GM21423 (cell line): ENCODE results near the gene CCR2.

Source experiments
- ATAC-seq: cut with Tn5 transposase; IDR thresholded peaks from one replicate; pipeline ENCODE4 v1.9.1; 2021; ENCODE audit warnings: mild to moderate bottlenecking, moderate library complexity; ENCODE audit not compliant: unreplicated experiment

CCR2 gene

DNA sequence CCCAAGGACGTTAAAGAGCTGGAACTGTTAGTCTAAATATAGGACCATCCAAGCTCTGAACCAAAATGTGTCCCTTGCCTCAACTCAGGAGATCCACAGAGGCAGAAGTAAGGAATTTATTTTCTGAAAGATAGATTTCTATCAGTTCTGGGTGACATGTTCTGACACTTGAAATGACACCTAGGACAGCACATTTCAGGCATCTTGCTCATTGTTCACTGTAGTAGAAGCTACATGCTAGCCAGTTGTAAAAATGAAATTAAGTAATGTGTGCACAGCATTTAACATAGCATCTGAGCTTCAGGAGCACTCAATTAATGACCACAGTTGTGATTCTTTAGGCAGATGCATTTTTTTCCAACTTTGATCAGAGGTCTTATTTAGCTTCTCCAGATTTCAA lies 567 bp downstream of the CCR2 start:
- no peak for ATAC-seq

- no peak for ATAC-seq
These were observed 1.1 kb downstream of the CCR2 start for GRCh38 chr3:46354984-46355383.

DNA sequence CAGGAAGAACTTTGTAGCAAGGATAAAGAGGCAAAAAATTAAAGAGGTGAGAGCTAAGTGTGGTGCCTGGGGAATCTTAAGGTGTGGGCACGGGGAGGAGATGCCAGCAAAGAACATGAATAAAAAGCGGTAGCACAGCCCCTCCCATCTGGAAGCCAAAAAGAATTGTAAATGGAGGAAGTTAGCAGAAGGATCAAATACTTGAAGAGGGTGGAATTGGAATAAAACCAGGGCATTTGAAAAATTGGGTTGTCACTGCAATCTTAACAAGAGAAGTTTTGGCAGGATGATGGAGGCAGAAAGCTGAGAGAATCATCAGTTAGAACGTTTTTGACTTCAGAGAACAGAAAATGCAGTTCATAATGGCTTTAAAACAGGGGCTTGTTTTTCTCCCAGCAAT lies 2.4 kb downstream of the CCR2 start:
- no peak for ATAC-seq

DNA sequence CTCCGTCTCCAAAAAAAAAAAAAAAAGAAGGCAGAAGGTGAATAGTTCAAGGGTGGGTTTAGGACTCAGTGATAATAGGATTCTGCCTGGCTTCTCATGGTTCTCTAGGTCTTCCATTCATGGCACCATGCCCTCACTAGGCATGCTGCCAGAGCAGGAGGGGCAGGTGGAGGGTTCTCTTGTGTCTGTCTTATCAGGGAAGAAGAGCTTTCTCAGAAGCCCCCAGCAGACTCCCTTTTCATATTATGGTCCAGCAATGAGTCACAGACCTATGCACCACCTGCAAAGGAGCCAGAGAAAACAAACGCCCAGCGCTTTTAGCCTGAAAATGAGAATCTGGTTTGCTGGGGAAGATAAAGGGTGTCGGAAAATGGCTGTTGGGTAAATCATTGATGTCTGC lies 3.0 kb downstream of the CCR2 start:
- no peak for ATAC-seq

- no peak for ATAC-seq
These were observed 4.6 kb downstream of the CCR2 start for GRCh38 chr3:46358466-46358865.

DNA sequence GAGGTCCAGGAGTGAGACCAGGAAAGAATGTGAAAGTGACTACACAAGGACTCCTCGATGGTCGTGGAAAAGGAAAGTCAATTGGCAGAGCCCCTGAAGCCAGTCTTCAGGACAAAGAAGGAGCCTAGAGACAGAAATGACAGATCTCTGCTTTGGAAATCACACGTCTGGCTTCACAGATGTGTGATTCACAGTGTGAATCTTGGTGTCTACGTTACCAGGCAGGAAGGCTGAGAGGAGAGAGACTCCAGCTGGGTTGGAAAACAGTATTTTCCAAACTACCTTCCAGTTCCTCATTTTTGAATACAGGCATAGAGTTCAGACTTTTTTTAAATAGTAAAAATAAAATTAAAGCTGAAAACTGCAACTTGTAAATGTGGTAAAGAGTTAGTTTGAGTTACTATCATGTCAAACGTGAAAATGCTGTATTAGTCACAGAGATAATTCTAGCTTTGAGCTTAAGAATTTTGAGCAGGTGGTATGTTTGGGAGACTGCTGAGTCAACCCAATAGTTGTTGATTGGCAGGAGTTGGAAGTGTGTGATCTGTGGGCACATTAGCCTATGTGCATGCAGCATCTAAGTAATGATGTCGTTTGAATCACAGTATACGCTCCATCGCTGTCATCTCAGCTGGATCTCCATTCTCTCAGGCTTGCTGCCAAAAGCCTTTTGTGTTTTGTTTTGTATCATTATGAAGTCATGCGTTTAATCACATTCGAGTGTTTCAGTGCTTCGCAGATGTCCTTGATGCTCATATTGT lies 6.0 kb downstream of the CCR2 start:
- ATAC-seq, result no peak

GRCh38 chr3:46360907-46361306 lies 7.0 kb downstream of the CCR2 start:
- no peak for ATAC-seq

- no peak for ATAC-seq
These were observed 7.7 kb downstream of the CCR2 start for GRCh38 chr3:46361408-46362283.

- no peak for ATAC-seq
These were observed 11.1 kb downstream of the CCR2 start for GRCh38 chr3:46365041-46365440.

- no peak for ATAC-seq
These were observed 12.0 kb downstream of the CCR2 start for GRCh38 chr3:46365737-46366524.

DNA sequence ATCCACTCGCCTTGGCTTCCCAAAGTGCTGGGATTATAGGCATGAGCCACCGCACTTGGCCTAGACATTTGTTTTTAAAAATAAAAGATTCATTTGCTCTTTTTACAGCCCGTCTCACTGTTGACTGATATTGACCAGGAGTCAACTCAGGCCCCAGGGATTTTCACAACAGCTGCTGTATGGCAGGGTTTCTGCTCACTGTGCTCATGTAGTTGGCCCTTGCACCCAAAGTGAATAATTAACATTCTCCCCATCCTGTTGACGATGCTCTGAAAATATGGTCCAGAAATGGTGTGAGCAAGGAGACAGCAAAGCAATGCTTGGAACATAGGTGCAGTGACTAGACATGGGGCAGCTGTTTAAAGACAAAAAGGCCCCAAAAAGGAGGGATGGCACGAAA lies 13.9 kb downstream of the CCR2 start:
- ATAC-seq, result no peak

GRCh38 chr3:46368569-46368968 lies 14.7 kb downstream of the CCR2 start:
- ATAC-seq, result peak; percentile 70

DNA sequence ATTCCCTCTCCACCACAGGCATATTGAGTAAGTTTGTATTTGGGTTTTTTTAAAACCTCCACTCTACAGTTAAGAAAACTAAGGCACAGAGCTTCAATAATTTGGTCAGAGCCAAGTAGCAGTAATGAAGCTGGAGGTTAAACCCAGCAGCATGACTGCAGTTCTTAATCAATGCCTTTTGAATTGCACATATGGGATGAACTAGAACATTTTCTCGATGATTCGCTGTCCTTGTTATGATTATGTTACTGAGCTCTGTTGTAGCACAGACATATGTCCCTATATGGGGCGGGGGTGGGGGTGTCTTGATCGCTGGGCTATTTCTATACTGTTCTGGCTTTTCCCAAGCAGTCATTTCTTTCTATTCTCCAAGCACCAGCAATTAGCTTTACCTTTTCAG lies 15.2 kb downstream of the CCR2 start:
- no peak for ATAC-seq

DNA sequence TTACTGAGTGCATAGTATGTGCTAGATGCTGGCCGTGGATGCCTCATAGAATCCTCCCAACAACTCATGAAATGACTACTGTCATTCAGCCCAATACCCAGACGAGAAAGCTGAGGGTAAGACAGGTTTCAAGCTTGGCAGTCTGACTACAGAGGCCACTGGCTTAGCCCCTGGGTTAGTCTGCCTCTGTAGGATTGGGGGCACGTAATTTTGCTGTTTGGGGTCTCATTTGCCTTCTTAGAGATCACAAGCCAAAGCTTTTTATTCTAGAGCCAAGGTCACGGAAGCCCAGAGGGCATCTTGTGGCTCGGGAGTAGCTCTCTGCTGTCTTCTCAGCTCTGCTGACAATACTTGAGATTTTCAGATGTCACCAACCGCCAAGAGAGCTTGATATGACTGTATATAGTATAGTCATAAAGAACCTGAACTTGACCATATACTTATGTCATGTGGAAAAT lies 15.8 kb downstream of the CCR2 start:
- no peak for ATAC-seq

DNA sequence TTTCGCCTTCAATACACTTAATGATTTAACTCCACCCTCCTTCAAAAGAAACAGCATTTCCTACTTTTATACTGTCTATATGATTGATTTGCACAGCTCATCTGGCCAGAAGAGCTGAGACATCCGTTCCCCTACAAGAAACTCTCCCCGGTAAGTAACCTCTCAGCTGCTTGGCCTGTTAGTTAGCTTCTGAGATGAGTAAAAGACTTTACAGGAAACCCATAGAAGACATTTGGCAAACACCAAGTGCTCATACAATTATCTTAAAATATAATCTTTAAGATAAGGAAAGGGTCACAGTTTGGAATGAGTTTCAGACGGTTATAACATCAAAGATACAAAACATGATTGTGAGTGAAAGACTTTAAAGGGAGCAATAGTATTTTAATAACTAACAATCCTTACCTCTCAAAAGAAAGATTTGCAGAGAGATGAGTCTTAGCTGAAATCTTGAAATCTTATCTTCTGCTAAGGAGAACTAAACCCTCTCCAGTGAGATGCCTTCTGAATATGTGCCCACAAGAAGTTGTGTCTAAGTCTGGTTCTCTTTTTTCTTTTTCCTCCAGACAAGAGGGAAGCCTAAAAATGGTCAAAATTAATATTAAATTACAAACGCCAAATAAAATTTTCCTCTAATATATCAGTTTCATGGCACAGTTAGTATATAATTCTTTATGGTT lies 17.1 kb downstream of the CCR2 start, which contains the start of gene CCR5:
CCR5 (plus strand) TSS at position 108 of the 680 bp plus-strand sequence. CDS start 1,957 bp downstream, outside the sequence.
- ATAC-seq, result no peak

GRCh38 chr3:46371519-46372340 lies 17.8 kb downstream of the CCR2 start:
- ATAC-seq, result no peak

- no peak for ATAC-seq
These were observed 18.8 kb downstream of the CCR2 start for GRCh38 chr3:46372492-46373359.

DNA sequence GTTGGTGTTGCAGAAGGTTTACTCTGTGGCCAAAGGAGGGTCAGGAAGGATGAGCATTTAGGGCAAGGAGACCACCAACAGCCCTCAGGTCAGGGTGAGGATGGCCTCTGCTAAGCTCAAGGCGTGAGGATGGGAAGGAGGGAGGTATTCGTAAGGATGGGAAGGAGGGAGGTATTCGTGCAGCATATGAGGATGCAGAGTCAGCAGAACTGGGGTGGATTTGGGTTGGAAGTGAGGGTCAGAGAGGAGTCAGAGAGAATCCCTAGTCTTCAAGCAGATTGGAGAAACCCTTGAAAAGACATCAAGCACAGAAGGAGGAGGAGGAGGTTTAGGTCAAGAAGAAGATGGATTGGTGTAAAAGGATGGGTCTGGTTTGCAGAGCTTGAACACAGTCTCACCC lies 20.8 kb downstream of the CCR2 start:
- ATAC-seq, result no peak

DNA sequence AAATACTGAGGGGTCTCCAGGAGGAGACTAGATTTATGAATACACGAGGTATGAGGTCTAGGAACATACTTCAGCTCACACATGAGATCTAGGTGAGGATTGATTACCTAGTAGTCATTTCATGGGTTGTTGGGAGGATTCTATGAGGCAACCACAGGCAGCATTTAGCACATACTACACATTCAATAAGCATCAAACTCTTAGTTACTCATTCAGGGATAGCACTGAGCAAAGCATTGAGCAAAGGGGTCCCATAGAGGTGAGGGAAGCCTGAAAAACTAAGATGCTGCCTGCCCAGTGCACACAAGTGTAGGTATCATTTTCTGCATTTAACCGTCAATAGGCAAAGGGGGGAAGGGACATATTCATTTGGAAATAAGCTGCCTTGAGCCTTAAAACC lies 21.3 kb downstream of the CCR2 start:
- no peak for ATAC-seq
